HepG2 (cell line): Measurements from ENCODE around the gene WDR86. TPM values are rescaled to one million over a fixed set of nuclear protein-coding genes. Genes with fewer than 3 reads are reported as not detected.
A peak's percentile ranks its signal among the peaks of the same experiment; 100 is the strongest.

Experiments
- GATAD2A ChIP-seq: IDR thresholded peaks from 2 replicates; pipeline ENCODE4 v1.6.1; 2016
- IRF9 ChIP-seq: sonication (generic); formaldehyde crosslinking; IDR thresholded peaks from 2 replicates; pipeline ENCODE4 v1.8.0; 2022; ENCODE audit warnings: missing genetic modification reagents, mild to moderate bottlenecking, borderline replicate concordance
- KDM5A ChIP-seq: fragments of 200-600 bp; sonication (generic); IDR thresholded peaks from 2 replicates; pipeline ENCODE4 v1.7.0; 2018; ENCODE audit warnings: antibody characterized with exemption, mild to moderate bottlenecking, low read length, borderline replicate concordance
- KMT2A ChIP-seq: sonication (generic); formaldehyde crosslinking; IDR thresholded peaks from 2 replicates; pipeline ENCODE4 v1.4.0; 2020; ENCODE audit warnings: missing genetic modification reagents
- MTA3 ChIP-seq: sonication (generic); formaldehyde crosslinking; IDR thresholded peaks from 2 replicates; pipeline ENCODE4 v1.4.0; 2020; ENCODE audit warnings: missing genetic modification reagents
- NFKB2 ChIP-seq: sonication (generic); formaldehyde crosslinking; IDR thresholded peaks from 2 replicates; pipeline ENCODE4 v1.4.0; 2020; ENCODE audit warnings: missing genetic modification reagents, borderline replicate concordance
- RERE ChIP-seq: IDR thresholded peaks from 2 replicates; pipeline ENCODE4 v1.6.1; 2016; ENCODE audit warnings: low read depth, missing genetic modification reagents, missing compliant biosample characterization
- SOX5 ChIP-seq: IDR thresholded peaks from 2 replicates; pipeline ENCODE4 v1.6.1; 2016; ENCODE audit warnings: borderline replicate concordance
- SOX6 ChIP-seq, 2 experiments: fragments of 450-650 bp in 1 of 2; sonication (generic) in 1 of 2; formaldehyde crosslinking in 1 of 2; IDR thresholded peaks; 2 replicates each; pipeline versions ENCODE4 v1.4.0 to v1.6.1; 2017 to 2020; ENCODE audit warnings: antibody characterized with exemption in 1 of 2, mild to moderate bottlenecking in 1 of 2, missing genetic modification reagents in 1 of 2
- ZBTB10 ChIP-seq: sonication (generic); formaldehyde crosslinking; IDR thresholded peaks from 2 replicates; pipeline ENCODE4 v1.4.0; 2020; ENCODE audit warnings: missing genetic modification reagents, borderline replicate concordance
- ZFP1 ChIP-seq: IDR thresholded peaks from 2 replicates; pipeline ENCODE4 v1.6.1; 2016
- ZNF124 ChIP-seq: sonication (generic); formaldehyde crosslinking; IDR thresholded peaks from 2 replicates; pipeline ENCODE4 v1.4.0; 2020; ENCODE audit warnings: missing genetic modification reagents
- ZNF260 ChIP-seq: sonication (generic); formaldehyde crosslinking; IDR thresholded peaks from 2 replicates; pipeline ENCODE4 v1.4.0; 2020; ENCODE audit warnings: missing genetic modification reagents, low read depth, mild to moderate bottlenecking, borderline replicate concordance
- ZNF263 ChIP-seq: sonication (generic); formaldehyde crosslinking; IDR thresholded peaks from 2 replicates; pipeline ENCODE4 v1.4.0; 2020; ENCODE audit warnings: missing genetic modification reagents
- ZNF563 ChIP-seq: sonication (generic); formaldehyde crosslinking; IDR thresholded peaks from 2 replicates; pipeline ENCODE4 v1.8.0; 2022; ENCODE audit warnings: mild to moderate bottlenecking, moderate library complexity, missing genetic modification reagents
- ZNF629 ChIP-seq: sonication (generic); formaldehyde crosslinking; conservative IDR thresholded peaks from 2 replicates; pipeline ENCODE4 v1.5.0; 2020; ENCODE audit warnings: missing genetic modification reagents
- polyA plus RNA-seq, 8 experiments: library from polyadenylated mRNA; depleted of rRNA in 3 of 8; stranded (reverse) in 7 of 8; unstranded in 1 of 8; fragments of >200 nt; fragmentation: Illumina TruSeq in 4 of 8; extraction: Trizol in 4 of 8; gene quantifications; 2 replicates each; pipeline versions ENCODE4 v1.2.1 to v1.2.3, GENCODE V29; 2011 to 2016; ENCODE audit warnings: low read depth in 4 of 8, missing spikeins in 1 of 8, mixed read lengths in 1 of 8; ENCODE audit not compliant: insufficient read depth in 1 of 8
- total RNA-seq, 5 experiments: library from RNA; depleted of rRNA; stranded (reverse); fragments of >200 nt; fragmentation: Illumina TruSeq; extraction: Trizol; gene quantifications; 2 replicates each; pipeline ENCODE4 v1.2.3, GENCODE V29; 2016; ENCODE audit warnings: low read depth in 1 of 5

Gene WDR86
- total and polyA plus RNA-seq, 2 of the 13 experiments (the other 11 are each of a cell fraction or from before 2014, with no cell fraction given): 0.11 to 2.9 TPM

GRCh38 chr7:151406886-151407583, 2.8 kb downstream of the WDR86 start (continued):
- TF ChIP-seq MTA3 (no peak), ZFP1 (CRISPR knock-in tag) (no peak), RERE (CRISPR knock-in tag) (no peak), KDM5A (no peak), NFKB2 (CRISPR knock-in tag) (no peak), ZNF629 (CRISPR knock-in tag) (0 out of 2 replicates have a peak, but pooled peaks have one; percentile 29), ZNF563 (CRISPR knock-in tag) (no peak), KMT2A (no peak), GATAD2A (CRISPR knock-in tag) (0 out of 2 replicates have a peak, but pooled peaks have one; percentile 45), SOX6 (IDR thresholded peaks at IDR 0.05) (no peak), SOX6 (CRISPR knock-in tag; IDR thresholded peaks at IDR 0.05) (peak; percentile 73), ZNF260 (CRISPR knock-in tag) (no peak), ZNF124 (CRISPR knock-in tag) (no peak), IRF9 (CRISPR knock-in tag) (no peak), ZBTB10 (CRISPR knock-in tag) (no peak), SOX5 (CRISPR knock-in tag) (peak; percentile 75; the same call in 1 of the 2 replicates), ZNF263 (CRISPR knock-in tag) (no peak)
